ENCODE measurements around the gene DYNC2LI1.

GRCh38 chr2:43731211-43731610 lies 42.6 kb upstream of the DYNC2LI1 start:
- TF ChIP-seq CTCF (IDR thresholded peaks at IDR 0.05): no peak
- TF ChIP-seq POLR2A (IDR thresholded peaks at IDR 0.05): no peak
